NOMO-1 treated with DMSO at 0.1 percent for 48 hours (cell line): Measurements from ENCODE around the gene SGMS1.
"Not testable (repeated sequence)": the region's sequence is repeated elsewhere in the genome, so short reads cannot be mapped to it uniquely, and the experiment has no call there.

Experiments
- DNase-seq: peaks from one replicate; lab custom pipeline; 2025; ENCODE audit not compliant: unreplicated experiment; lab: John Stamatoyannopoulos, UW

Gene SGMS1

DNA sequence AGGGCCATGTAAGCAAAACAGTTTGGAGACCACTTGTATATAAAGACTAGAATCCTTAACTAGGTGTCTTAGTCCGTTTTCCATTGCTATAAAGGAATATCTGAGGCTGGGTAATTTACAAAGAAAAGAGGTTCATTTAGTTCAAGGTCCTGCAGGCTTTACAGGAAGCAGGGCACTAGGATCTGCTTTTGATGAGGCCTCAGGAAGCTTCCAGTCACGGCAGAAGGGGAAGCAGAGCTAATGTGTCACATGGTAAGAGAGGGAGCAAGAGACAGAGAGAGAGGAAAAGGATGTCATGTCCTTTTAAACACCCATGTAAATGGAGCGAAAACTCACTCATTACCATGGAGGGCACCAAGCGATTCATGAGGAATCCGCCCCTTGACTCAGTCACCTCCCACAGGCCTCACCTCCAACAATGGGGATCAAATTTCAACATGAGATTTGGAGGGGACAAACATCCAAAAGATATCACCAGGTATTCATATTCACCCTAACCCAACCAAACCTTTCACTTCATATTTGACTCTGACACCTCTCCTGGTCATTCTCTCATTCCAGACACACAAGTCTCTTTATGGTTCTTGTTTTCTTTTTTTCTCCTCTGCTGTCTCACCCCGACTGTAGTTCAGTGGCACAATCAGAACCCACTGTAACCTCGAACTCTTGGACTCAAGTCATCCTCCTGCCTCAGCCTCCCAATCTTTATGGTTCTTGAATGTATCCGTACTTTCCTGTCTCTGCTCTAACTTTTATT is 342.4 kb downstream of the SGMS1 start:
- no peak for DNase-seq

DNA sequence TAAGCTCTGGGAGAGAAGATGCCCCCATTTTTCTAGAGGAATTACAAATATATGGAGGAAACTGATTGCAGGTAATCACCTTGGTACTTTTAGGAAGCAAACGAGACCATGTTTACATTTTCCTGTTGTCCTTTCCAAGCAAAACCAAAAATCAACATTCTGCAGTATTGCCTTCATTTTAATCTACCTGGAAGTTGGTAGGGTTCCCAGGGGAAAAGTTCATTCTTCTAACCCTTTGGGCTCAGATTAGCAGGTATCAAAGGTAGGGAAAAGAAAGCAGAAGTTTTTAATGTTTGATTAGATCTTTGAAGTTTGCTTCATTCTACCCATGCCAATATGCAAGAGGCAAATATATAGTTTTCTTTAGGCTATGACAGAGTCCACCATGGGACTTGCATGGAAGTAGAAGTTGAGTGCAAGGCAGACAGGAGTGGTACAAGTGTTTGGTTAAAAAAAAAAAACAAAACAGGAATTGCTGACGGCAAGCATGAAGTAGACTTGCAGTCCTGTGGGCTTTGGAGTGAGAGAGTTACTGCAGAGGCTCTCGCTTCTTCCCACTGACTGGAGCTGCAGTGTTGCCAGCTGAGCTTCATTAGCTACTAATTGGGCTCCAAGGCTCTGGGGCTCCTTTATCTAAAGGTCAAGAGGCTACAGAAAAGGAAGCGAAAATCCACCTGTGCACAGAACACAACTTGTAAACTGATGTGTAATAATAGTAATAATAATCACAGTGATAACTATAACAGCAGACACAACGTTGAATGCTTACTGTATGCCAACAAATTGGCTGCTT is 343.5 kb downstream of the SGMS1 start:
- no peak for DNase-seq

DNA sequence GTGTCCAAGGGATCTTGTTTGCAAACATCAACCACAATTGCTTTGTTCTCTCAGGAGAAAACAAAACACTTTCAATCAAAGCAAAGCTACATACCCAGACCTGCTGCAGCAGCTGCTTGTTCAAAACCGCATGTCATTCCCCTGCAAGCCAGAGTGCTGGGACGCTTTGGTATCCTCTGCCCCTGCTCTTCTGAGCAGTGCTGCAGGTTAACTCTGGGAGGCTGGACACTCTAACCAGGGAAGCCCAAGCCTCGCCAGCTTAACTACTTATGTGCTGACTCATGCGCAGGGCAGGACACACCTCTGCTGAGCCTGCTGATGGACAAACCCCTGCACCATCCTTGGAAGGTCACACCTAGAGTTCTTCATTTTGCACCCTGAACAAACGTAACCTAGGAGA is 344.3 kb downstream of the SGMS1 start:
- DNase-seq, result no peak

DNA sequence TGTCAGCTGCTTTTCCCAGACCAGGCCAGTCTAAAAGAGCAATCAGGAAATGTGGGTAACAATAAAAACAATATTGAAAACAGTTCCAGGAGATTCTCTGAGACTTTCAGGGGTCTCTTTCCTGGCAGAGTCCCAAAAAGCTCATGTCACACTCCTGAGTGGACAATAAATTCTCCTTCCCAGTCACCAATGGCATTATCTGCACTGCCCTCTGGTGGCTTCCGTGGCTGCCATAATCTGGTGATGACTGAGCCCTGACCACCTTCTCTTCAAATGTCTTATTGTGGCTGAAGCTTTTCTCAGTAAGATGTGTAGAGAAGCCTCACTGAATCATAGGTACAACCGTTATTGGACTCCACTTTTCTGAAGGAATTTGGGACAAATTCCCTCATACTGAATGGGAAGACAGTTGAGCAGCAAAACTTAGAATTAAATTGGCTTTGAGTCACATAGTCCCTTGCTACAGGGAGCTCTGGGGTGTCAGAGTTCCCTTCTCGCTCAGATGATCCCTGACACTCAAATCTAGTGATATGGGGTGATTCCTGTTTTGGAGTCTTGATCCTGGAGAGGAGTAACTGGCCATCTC is 348.0 kb downstream of the SGMS1 start:
- DNase-seq, result peak; percentile 8

DNA sequence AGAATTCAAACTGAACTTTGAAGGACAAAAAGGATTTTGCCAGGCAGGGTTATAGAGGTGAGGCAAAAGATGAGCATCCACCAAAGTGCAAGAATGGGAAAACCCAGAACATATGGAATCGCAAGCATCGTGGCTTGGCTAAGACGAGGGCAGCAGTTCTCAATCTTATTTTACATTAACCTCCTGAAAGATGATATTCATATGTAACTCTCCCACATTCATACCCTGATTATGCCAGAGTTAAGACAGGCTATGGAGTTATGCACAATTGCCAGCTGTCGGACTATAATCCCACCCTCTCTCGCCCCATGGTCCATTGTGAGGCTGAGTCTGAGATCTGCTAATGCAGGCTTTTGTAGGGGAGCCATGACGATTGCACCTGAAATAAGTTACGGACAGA is 351.2 kb downstream of the SGMS1 start:
- no peak for DNase-seq

DNA sequence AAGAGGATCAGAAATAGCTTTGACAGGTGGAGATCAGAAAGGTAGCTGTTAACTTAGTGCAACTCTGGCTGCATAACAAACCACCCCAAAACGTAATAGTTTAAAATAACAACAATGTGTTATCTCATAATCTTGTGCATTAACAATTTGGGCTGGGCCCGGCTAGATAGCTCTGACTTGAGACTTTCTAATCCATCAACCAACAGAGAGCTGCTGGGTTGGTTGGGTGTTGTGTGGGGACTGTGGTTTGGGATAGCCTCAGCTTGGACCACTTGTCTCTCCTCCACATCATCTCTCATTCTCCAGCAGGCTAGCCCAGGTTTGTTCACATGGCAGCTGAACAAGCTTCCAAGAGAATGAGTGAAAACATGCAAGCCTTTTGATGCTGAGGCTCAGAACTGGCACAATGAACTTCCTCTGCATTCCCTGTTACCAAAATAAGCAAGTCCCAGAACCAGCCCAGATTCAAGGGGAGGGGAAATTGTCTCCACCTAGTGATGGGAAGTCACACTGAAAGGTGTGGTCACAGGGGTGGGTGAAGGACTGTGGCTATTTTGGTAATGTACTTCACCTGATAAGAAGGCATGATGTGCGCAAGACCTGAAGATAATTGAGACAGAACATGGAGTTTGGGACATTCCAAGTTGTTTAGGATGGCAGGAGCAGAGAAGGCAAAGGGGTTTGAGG is 352.0 kb downstream of the SGMS1 start:
- no peak for DNase-seq

DNA sequence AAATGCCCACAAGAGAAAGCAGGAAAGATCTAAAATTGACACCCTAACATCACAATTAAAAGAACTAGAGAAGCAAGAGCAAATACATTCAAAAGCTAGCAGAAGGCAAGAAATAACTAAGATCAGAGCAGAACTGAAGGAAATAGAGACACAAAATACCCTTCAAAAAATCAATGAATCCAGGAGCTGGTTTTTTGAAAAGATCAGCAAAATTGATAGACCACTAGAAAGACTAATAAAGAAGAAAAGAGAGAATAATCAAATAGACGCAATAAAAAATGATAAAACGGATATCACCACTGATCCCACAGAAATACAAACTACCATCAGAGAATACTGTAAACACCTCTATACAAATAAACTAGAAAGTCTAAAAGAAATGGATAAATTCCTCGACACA is 355.9 kb downstream of the SGMS1 start:
- DNase-seq, result not testable (repeated sequence)

DNA sequence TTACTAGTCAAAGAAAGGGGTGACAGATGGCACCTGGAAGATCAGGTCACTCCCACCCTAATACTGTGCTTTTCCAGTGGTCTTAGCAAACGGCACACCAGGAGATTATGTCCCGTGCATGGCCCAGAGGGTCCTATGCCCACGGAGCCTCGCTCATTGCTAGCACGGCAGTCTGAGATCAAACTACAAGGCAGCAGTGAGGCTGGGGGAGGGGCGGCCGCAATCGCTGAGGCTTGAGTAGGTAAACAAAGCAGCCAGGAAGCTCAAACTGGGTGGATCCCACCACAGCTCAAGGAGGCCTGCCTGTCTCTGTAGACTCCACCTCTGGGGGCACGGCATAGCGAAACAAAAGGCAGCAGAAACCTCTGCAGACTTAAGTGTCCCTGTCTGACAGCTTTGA is 361.1 kb downstream of the SGMS1 start:
- DNase-seq, result not testable (repeated sequence)

DNA sequence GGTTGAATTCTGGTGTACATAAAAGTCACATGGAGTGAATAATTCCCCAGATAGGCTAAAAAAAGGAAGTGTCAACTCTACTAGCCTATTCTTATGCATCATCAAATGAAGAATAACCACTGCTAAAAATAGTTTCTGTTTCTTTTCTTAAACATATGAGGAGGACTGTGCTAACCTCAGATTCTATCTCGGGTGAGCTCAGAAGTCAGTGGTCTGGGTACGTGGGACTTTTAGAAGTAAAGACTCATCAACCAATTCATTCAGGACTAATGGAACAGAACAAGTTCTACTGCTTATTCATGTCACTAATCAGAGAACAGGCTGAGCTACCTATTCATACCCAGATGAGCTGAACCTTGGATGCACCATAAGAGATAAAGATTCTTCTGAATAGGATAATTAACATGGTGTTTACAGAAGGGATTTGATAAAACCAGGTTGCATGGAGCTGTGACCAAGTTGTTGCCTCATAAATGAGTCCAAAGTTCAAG is 362.9 kb downstream of the SGMS1 start:
- peak; percentile 73 for DNase-seq
